ENCODE results near the gene BUD23.

The BUD23 gene

DNA sequence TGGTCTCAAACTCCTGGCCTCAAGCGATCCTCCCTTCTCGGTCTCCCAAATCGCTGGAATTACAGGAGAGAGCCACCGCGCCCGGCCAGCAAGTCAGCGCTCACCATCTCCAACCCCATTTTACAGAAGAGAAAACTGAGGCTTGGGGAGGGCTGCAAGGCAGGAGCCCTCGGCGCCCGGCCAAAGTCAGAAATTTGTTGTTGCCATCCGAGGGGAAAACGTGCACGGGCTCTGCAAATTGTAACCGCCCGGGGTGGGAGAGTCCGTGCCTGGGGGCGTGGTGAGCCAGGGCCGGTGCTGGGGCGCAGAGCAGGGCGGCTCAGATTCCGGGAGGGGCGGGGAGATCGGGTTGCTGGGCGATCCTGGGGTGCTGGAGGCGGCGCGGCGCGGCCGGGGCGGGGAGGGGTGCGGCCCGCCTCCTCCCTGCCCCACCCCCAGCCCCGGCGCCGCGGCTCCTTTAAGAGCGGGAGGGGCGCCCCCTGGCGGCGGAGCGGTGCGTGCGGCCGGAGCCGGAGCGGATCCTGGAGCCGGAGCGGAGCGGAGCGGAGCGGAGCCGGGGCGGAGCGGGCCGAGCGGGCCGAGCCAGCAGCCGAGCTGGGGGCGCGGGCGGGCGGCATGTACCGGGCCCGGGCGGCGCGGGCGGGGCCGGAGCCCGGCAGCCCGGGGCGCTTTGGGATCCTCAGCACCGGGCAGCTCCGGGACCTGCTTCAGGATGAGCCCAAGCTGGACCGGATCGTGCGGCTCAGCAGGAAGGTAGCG is 15.9 kb upstream of the BUD23 start, which contains the start of gene VPS37D:
VPS37D (plus strand) TSS at position 488 of the 759 bp plus-strand sequence; CDS start at position 616, 128 bp downstream.
- H3K9me3 ChIP-seq: no peaks in the 10 kb centered on the region
- DNase-seq: peak; percentile 92
- H3K4me1 ChIP-seq: no peaks in the 10 kb centered on the region
- H3K27me3 ChIP-seq: 0 out of 2 replicates have a peak, but pooled peaks cover 3% of the 10 kb centered on the region
- H3K36me3 ChIP-seq: no peaks in the 10 kb centered on the region
- TF ChIP-seq, protein P1, sequence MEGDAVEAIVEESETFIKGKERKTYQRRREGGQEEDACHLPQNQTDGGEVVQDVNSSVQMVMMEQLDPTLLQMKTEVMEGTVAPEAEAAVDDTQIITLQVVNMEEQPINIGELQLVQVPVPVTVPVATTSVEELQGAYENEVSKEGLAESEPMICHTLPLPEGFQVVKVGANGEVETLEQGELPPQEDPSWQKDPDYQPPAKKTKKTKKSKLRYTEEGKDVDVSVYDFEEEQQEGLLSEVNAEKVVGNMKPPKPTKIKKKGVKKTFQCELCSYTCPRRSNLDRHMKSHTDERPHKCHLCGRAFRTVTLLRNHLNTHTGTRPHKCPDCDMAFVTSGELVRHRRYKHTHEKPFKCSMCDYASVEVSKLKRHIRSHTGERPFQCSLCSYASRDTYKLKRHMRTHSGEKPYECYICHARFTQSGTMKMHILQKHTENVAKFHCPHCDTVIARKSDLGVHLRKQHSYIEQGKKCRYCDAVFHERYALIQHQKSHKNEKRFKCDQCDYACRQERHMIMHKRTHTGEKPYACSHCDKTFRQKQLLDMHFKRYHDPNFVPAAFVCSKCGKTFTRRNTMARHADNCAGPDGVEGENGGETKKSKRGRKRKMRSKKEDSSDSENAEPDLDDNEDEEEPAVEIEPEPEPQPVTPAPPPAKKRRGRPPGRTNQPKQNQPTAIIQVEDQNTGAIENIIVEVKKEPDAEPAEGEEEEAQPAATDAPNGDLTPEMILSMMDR (IDR thresholded peaks at IDR 0.05; ENCODE audit: low read depth, low read length): peak; percentile 58
- peak within 1 kb of the TSS; percentile 49 for H3K4me3 ChIP-seq (ENCODE audit: low read depth, low read length)

DNA sequence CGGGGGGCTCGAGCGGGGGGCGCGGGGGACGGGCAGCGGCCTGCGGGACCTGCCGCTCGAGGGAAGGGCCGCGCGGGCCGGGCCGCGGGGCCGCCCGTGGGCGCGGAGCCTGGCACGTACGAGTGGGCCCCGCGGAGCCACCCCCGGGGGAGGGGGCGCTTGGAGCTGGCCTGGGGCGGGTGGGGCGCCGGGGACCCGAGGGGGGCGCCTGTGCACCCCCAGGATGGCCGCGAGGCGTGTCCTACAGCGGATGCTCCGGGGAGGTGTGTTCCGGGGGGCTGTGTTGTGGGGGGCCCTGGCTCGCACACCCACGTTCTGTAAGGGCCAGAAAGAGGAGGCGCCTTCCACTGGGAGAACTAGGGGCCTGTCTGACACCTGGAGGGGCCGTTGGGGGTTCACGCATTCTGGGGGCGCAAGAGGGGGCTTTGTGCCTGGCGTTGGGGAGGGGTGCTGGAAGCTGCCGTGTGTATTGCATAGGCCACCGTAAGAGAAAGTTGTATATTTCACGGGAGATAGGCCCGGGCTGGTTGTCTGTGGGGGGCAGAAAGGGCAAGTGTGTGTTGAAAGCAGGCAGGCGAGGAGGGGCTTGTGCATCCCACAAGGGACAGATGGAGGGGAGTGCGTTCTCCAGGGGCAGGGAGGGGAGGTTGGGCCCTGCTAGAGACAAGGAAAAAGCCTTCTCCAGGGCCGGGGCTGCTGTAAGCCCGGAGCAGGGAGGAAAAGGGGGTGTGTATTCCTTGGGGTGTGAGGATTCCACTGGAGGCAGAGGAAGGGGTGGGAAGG is 15.1 kb upstream of the BUD23 start:
- H3K9me3 ChIP-seq: no peaks in the 10 kb centered on the region
- H3K4me1 ChIP-seq: no peaks in the 10 kb centered on the region
- TF ChIP-seq, protein P1 (IDR thresholded peaks at IDR 0.05; ENCODE audit: low read depth, low read length): no peak
- no peak for DNase-seq
- peak overlapping the region; percentile 49 for H3K4me3 ChIP-seq (ENCODE audit: low read depth, low read length)
- 0 out of 2 replicates have a peak, but pooled peaks cover 3% of the 10 kb centered on the region for H3K27me3 ChIP-seq
- H3K36me3 ChIP-seq: no peaks in the 10 kb centered on the region

DNA sequence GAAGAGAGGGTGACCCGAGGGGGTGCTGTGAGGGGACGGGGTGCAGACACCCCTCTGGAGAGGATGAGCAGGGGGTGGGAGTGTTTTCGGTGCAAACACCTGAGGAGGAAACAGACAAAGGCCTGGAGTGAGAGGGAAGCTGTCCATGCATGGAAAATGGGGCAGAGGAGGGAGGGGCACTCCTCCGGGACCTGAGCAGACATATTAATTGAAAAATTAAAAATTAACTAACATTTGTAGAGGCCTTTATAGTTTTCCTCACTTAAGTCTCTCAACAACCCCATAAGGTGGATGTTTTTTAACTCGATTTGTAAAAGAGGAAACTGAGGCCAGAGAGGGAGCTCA is 14.5 kb upstream of the BUD23 start:
- no peaks in the 10 kb centered on the region for H3K4me1 ChIP-seq
- H3K4me3 ChIP-seq (ENCODE audit: low read depth, low read length): no peak overlapping the region
- TF ChIP-seq, protein P1 (IDR thresholded peaks at IDR 0.05; ENCODE audit: low read depth, low read length): no peak
- H3K36me3 ChIP-seq: no peaks in the 10 kb centered on the region
- H3K27me3 ChIP-seq: 0 out of 2 replicates have a peak, but pooled peaks cover 3% of the 10 kb centered on the region
- no peak for DNase-seq
- H3K9me3 ChIP-seq: no peaks in the 10 kb centered on the region

DNA sequence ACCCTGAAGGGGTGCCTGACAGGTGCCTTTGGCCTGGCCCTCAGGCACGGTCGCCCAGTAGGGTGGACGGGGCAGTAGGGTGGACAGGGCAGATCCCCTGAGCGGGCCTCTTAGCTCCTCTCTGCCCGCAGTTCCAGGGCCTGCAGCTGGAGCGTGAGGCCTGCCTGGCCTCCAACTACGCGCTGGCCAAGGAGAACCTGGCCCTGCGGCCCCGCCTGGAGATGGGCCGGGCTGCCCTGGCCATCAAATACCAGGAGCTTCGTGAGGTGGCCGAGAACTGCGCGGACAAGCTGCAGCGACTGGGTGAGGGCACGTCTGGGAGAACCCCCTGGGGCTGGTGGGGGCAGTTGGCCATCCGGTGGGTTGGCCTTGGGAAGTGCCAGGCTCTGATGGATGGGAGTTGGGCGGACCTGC is 14.1 kb upstream of the BUD23 start:
- Histone ChIP-seq H3K4me3 (ENCODE audit: low read depth, low read length) (no peak overlapping the region), H3K4me1 (no peaks in the 10 kb centered on the region), H3K27me3 (0 out of 2 replicates have a peak, but pooled peaks cover 3% of the 10 kb centered on the region), H3K9me3 (no peaks in the 10 kb centered on the region), H3K36me3 (no peaks in the 10 kb centered on the region)
- TF ChIP-seq, protein P1 (IDR thresholded peaks at IDR 0.05; ENCODE audit: low read depth, low read length): no peak
- DNase-seq: no peak

DNA sequence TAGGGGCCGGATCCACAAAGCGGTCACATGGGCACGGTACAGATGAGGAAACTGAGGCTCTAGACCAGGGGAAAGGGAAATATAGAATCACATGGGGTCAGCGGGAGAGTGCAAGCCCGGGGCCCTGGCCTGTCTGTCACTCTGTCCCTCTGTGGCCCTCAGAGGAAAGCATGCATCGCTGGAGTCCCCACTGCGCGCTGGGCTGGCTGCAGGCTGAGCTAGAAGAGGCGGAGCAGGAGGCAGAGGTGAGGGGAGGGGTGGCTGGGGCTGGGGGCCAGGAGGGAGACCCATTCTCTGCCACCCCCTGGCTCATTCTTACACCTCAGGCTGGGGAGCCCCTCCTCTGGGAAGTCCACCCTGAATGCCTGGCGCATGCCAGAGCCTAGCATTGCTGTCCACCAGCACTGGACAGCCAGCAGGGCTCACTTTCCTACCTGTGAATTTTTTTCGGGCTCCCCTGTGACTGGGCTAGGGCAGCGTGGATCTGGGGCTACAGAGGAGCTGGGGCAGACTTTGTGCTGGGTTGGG is 13.5 kb upstream of the BUD23 start:
- Histone ChIP-seq H3K4me3 (ENCODE audit: low read depth, low read length) (no peak overlapping the region), H3K4me1 (no peaks in the 10 kb centered on the region), H3K27me3 (0 out of 2 replicates have a peak, but pooled peaks cover 3% of the 10 kb centered on the region), H3K9me3 (no peaks in the 10 kb centered on the region), H3K36me3 (no peaks in the 10 kb centered on the region)
- DNase-seq: no peak
- TF ChIP-seq, protein P1 (IDR thresholded peaks at IDR 0.05; ENCODE audit: low read depth, low read length): no peak
